Adrenal gland (tissue), 5 donors: ENCODE measurements around the gene MED14.

Source experiments
- CTCF ChIP-seq, 6 experiments: fragments of 450-650 bp in 4 of 6; fragments of 200-600 bp in 2 of 6; sonication (generic) in 1 of 6; IDR thresholded peaks; 1 replicate in 5 of 6; 2 replicates in 1 of 6; pipeline versions ENCODE4 v1.5.1 to v1.8.0; 2016 to 2021; ENCODE audit warnings: antibody characterized with exemption in 6 of 6, mild to moderate bottlenecking in 2 of 6, moderate library complexity in 1 of 6
- POLR2A ChIP-seq, 2 donors: fragments of 450-650 bp; IDR thresholded peaks; one replicate each; pipeline ENCODE4 v1.6.1; 2017; ENCODE audit warnings: antibody characterized with exemption in 2 of 2, mild to moderate bottlenecking in 2 of 2, moderate library complexity in 1 of 2
- donor health status: DM: no; HTN: no; CAD: no.

DNA sequence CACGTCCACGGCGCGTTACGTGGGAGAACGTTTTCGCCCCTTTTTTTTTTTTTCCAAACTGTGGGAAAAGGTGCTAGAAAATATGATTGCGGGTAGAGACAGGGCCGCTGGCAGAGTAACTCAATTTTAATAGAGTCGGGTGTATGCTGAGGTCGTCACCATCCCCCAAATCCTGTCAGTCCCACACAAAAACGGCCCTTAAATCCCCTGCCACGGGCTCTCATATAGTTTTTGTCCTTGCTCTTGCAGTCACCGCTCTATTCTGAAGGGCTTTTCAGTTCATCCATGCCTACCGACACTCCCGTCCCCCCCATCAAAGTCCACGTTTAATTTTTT, 796 bp upstream of the MED14 start:
- TF ChIP-seq CTCF (IDR thresholded peaks at IDR 0.05) (no peak), POLR2A (IDR thresholded peaks at IDR 0.05) (no peak)
